Ishikawa (cell line): ENCODE data around the gene ANKRD33B.

Source experiments
- RAD21 ChIP-seq: IDR thresholded peaks from 2 replicates; pipeline ENCODE4 v1.6.1; 2012; ENCODE audit warnings: low read depth
- TEAD4 ChIP-seq: IDR thresholded peaks from 2 replicates; pipeline ENCODE4 v1.6.1; 2012

- no peak for TF ChIP-seq TEAD4
- no peak for TF ChIP-seq RAD21
Measured at GRCh38 chr5:10678244-10678643, 114.4 kb downstream of the ANKRD33B start.
